ENCODE results near the gene LAMA2. TPM values are rescaled to one million over a fixed set of nuclear protein-coding genes. Genes with fewer than 3 reads are reported as not detected.

Gene LAMA2
- total RNA-seq, 1 experiment from 2014 or later, result 0.28 TPM

DNA sequence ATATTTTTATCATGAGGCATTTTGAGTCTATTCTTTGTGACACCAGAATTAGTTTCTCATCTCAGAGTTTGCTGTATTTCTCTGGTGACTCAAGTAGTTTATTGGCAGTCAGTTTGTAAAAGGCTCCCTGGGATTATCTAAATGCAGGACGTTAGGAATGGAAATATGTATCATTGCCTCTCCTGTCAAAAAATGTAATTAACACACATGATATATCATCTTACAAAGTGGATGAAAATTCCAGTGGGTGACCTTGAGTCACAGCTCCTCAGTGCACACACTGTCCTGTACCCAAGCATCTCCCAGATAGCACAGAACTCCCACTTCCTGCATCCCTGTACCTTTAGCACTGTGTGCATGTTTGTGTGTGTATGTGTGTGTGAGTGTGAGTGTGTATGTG is 258.6 kb downstream of the LAMA2 start:
- no peak for ATAC-seq
- Histone ChIP-seq H3K4me3 (ENCODE audit: low read depth in 2 of 2, low read length in 2 of 2) (no peak overlapping the region), H3K27me3 (ENCODE audit: control insufficient read depth, insufficient read depth, low read length) (no peaks in the 10 kb centered on the region), H3K36me3 (ENCODE audit: control insufficient read depth, insufficient read depth, low read length) (no peaks in the 10 kb centered on the region), H3K9me3 (ENCODE audit: control insufficient read depth, insufficient read depth, low read depth, low read length) (no peaks in the 10 kb centered on the region), H3K27ac (ENCODE audit: low read length) (no peak overlapping the region), H3K4me1 (ENCODE audit: control insufficient read depth, insufficient read depth, low read length) (no peaks in the 10 kb centered on the region)
- in situ Hi-C loops (cut with HindIII; ENCODE audit: low pct_unique_long_range_greater_than_20kb, low sequenced_read_pairs) (no loop called here), intact Hi-C loops (cut with micrococcal nuclease; ENCODE audit: unreplicated experiment) (no loop called here)
- TF ChIP-seq TCF7L2 (IDR thresholded peaks at IDR 0.05; ENCODE audit: low read depth, low read length) (no peak), SIN3A (IDR thresholded peaks at IDR 0.05; ENCODE audit: borderline replicate concordance, insufficient read depth, low read depth, low read length) (no peak), POLR2AphosphoS5 (IDR thresholded peaks at IDR 0.05; ENCODE audit: low read depth, low read length) (no peak)
- TF ChIP-seq, protein P1, sequence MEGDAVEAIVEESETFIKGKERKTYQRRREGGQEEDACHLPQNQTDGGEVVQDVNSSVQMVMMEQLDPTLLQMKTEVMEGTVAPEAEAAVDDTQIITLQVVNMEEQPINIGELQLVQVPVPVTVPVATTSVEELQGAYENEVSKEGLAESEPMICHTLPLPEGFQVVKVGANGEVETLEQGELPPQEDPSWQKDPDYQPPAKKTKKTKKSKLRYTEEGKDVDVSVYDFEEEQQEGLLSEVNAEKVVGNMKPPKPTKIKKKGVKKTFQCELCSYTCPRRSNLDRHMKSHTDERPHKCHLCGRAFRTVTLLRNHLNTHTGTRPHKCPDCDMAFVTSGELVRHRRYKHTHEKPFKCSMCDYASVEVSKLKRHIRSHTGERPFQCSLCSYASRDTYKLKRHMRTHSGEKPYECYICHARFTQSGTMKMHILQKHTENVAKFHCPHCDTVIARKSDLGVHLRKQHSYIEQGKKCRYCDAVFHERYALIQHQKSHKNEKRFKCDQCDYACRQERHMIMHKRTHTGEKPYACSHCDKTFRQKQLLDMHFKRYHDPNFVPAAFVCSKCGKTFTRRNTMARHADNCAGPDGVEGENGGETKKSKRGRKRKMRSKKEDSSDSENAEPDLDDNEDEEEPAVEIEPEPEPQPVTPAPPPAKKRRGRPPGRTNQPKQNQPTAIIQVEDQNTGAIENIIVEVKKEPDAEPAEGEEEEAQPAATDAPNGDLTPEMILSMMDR (IDR thresholded peaks at IDR 0.05), result no peak
- TF ChIP-seq, protein P2, sequence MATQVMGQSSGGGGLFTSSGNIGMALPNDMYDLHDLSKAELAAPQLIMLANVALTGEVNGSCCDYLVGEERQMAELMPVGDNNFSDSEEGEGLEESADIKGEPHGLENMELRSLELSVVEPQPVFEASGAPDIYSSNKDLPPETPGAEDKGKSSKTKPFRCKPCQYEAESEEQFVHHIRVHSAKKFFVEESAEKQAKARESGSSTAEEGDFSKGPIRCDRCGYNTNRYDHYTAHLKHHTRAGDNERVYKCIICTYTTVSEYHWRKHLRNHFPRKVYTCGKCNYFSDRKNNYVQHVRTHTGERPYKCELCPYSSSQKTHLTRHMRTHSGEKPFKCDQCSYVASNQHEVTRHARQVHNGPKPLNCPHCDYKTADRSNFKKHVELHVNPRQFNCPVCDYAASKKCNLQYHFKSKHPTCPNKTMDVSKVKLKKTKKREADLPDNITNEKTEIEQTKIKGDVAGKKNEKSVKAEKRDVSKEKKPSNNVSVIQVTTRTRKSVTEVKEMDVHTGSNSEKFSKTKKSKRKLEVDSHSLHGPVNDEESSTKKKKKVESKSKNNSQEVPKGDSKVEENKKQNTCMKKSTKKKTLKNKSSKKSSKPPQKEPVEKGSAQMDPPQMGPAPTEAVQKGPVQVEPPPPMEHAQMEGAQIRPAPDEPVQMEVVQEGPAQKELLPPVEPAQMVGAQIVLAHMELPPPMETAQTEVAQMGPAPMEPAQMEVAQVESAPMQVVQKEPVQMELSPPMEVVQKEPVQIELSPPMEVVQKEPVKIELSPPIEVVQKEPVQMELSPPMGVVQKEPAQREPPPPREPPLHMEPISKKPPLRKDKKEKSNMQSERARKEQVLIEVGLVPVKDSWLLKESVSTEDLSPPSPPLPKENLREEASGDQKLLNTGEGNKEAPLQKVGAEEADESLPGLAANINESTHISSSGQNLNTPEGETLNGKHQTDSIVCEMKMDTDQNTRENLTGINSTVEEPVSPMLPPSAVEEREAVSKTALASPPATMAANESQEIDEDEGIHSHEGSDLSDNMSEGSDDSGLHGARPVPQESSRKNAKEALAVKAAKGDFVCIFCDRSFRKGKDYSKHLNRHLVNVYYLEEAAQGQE (IDR thresholded peaks at IDR 0.05; ENCODE audit: insufficient read depth in 1 of 2, low read depth in 2 of 2, low read length in 1 of 2), result no peak
- DNase-seq (ENCODE audit: low read depth, low spot score), result no peak
- CTCF ChIA-PET, result no interaction called here
- POLR2A ChIA-PET, result no interaction called here
- BruUV-seq (replicated peaks), result no TSS peak

DNA sequence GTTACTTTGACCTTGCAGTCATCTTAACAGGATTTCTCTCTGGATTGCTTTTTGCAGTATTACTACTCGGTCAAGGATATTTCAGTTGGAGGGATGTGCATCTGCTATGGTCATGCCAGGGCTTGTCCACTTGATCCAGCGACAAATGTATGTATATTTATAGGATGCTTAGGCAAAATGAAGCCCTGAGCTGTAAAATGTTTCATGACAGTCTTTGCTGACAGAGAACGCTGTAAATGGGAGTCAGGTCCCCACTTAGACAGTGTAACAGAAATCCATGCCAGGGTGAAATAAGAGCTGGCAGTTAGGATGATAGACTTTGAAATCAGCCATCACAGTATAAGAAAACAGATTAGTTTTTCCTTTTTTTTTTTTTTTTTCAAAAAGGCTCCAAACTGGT is 264.0 kb downstream of the LAMA2 start:
- POLR2A ChIA-PET, result no interaction called here
- BruUV-seq (replicated peaks), result no TSS peak
- in situ Hi-C loops (cut with HindIII; ENCODE audit: low pct_unique_long_range_greater_than_20kb, low sequenced_read_pairs), result no loop called here

More for the DNA sequence above, 264.0 kb downstream of the LAMA2 start:
- intact Hi-C loops (cut with micrococcal nuclease; ENCODE audit: unreplicated experiment), result no loop called here
- TF ChIP-seq TCF7L2 (IDR thresholded peaks at IDR 0.05; ENCODE audit: low read depth, low read length) (no peak), POLR2AphosphoS5 (IDR thresholded peaks at IDR 0.05; ENCODE audit: low read depth, low read length) (no peak), SIN3A (IDR thresholded peaks at IDR 0.05; ENCODE audit: borderline replicate concordance, insufficient read depth, low read depth, low read length) (no peak)
- TF ChIP-seq, protein P1 (IDR thresholded peaks at IDR 0.05), result no peak
- TF ChIP-seq, protein P2 (IDR thresholded peaks at IDR 0.05; ENCODE audit: insufficient read depth in 1 of 2, low read depth in 2 of 2, low read length in 1 of 2), result no peak
- H3K36me3 ChIP-seq (ENCODE audit: control insufficient read depth, insufficient read depth, low read length), result no peaks in the 10 kb centered on the region
- H3K27ac ChIP-seq (ENCODE audit: low read length), result no peak overlapping the region
- DNase-seq (ENCODE audit: low read depth, low spot score) (no peak), ATAC-seq (no peak)
- H3K9me3 ChIP-seq (ENCODE audit: control insufficient read depth, insufficient read depth, low read depth, low read length), result no peaks in the 10 kb centered on the region
- CTCF ChIA-PET, result no interaction called here
- H3K27me3 ChIP-seq (ENCODE audit: control insufficient read depth, insufficient read depth, low read length), result no peaks in the 10 kb centered on the region
- H3K4me1 ChIP-seq (ENCODE audit: control insufficient read depth, insufficient read depth, low read length), result no peaks in the 10 kb centered on the region
- no peak overlapping the region for H3K4me3 ChIP-seq (ENCODE audit: low read depth in 2 of 2, low read length in 2 of 2)
